WTC11 (cell line): Measurements from ENCODE around the gene CYSRT1. TPM values are rescaled to one million over a fixed set of nuclear protein-coding genes. Genes with fewer than 3 reads are reported as not detected.

Experiments used
- ATAC-seq: fragments of 200-7000 bp; cut with Tn5 transposase; 2 replicates; pipeline ENCODE4 v1.10.0; 2021; ENCODE audit warnings: mild to moderate bottlenecking, moderate library complexity
- CTCF ChIA-PET: fragments of 300-600 bp; sonication (Branson Sonifier 250); formaldehyde crosslinking; loops from one replicate; lab custom pipeline; 2021; ENCODE audit warnings: antibody characterized with exemption; lab: Charles Lee
- POLR2A ChIA-PET: fragments of 350-600 bp; sonication (Branson Sonifier 250); formaldehyde crosslinking; loops from one replicate; lab custom pipeline; 2021; ENCODE audit warnings: antibody characterized with exemption; lab: Charles Lee
- DNase-seq: peaks from one replicate; pipeline ENCODE4 v3.0.0; 2021; ENCODE audit warnings: low spot score
- H3K27ac Mint-ChIP-seq: 2 replicates; pipeline ENCODE4 v1.8.0; 2021; ENCODE audit warnings: mixed read lengths
- H3K27me3 Mint-ChIP-seq: 2 replicates; pipeline ENCODE4 v1.8.0; 2021; ENCODE audit warnings: low read depth, mild to moderate bottlenecking, moderate library complexity, mixed read lengths
- H3K36me3 Mint-ChIP-seq: 2 replicates; pipeline ENCODE4 v1.8.0; 2021; ENCODE audit warnings: mixed read lengths
- H3K4me1 Mint-ChIP-seq: 2 replicates; pipeline ENCODE4 v1.8.0; 2022; ENCODE audit warnings: mixed read lengths
- H3K4me3 Mint-ChIP-seq: 2 replicates; pipeline ENCODE4 v1.8.0; 2021; ENCODE audit warnings: mild to moderate bottlenecking, moderate library complexity, mixed read lengths
- H3K9me3 Mint-ChIP-seq: 2 replicates; pipeline ENCODE4 v1.8.0; 2021; ENCODE audit warnings: mixed read lengths
- AFF4 ChIP-seq: sonication (generic); formaldehyde crosslinking; IDR thresholded peaks from 2 replicates; pipeline ENCODE4 v1.8.1; 2023; ENCODE audit warnings: mild to moderate bottlenecking, missing genetic modification reagents, borderline replicate concordance
- CBFB ChIP-seq: sonication (generic); formaldehyde crosslinking; IDR thresholded peaks from 2 replicates; pipeline ENCODE4 v1.8.1; 2022; ENCODE audit warnings: mild to moderate bottlenecking, low read depth, missing genetic modification reagents
- ELF4 ChIP-seq: sonication (generic); formaldehyde crosslinking; IDR thresholded peaks from 2 replicates; pipeline ENCODE4 v1.8.1; 2022; ENCODE audit warnings: low read depth, mild to moderate bottlenecking, moderate library complexity, missing genetic modification reagents
- ETV6 ChIP-seq: sonication (generic); formaldehyde crosslinking; IDR thresholded peaks from 2 replicates; pipeline ENCODE4 v1.8.1; 2022; ENCODE audit warnings: mild to moderate bottlenecking, missing genetic modification reagents
- FOXJ3 ChIP-seq: sonication (generic); formaldehyde crosslinking; IDR thresholded peaks from 2 replicates; pipeline ENCODE4 v1.9.0; 2021; ENCODE audit warnings: missing genetic modification reagents, mild to moderate bottlenecking, borderline replicate concordance
- FOXP1 ChIP-seq: sonication (generic); formaldehyde crosslinking; IDR thresholded peaks from 2 replicates; pipeline ENCODE4 v1.8.0; 2022; ENCODE audit warnings: missing genetic modification reagents, mild to moderate bottlenecking, moderate library complexity, borderline replicate concordance
- GABPB1 ChIP-seq: sonication (generic); formaldehyde crosslinking; IDR thresholded peaks from 2 replicates; pipeline ENCODE4 v1.8.1; 2023; ENCODE audit warnings: mild to moderate bottlenecking, missing genetic modification reagents
- GRHL2 ChIP-seq: fragments of 250-450 bp; sonication (Bioruptor Pico); IDR thresholded peaks from 2 replicates; pipeline ENCODE4 v1.8.0; 2022; ENCODE audit warnings: mild to moderate bottlenecking, moderate library complexity; ENCODE audit not compliant: insufficient replicate concordance, severe bottlenecking
- IRF2 ChIP-seq: sonication (generic); formaldehyde crosslinking; IDR thresholded peaks from 2 replicates; pipeline ENCODE4 v1.8.0; 2022; ENCODE audit warnings: low read depth, missing genetic modification reagents, borderline replicate concordance
- KAT7 ChIP-seq: sonication (generic); formaldehyde crosslinking; IDR thresholded peaks from 2 replicates; pipeline ENCODE4 v1.8.1; 2023; ENCODE audit warnings: missing genetic modification reagents, mild to moderate bottlenecking, borderline replicate concordance
- MAX ChIP-seq: sonication (generic); formaldehyde crosslinking; IDR thresholded peaks from 2 replicates; pipeline ENCODE4 v1.8.0; 2022; ENCODE audit warnings: mild to moderate bottlenecking, missing genetic modification reagents
- NR3C1 ChIP-seq: sonication (generic); formaldehyde crosslinking; conservative IDR thresholded peaks from 2 replicates; pipeline ENCODE4 v1.8.1; 2023; ENCODE audit warnings: low read depth, mild to moderate bottlenecking, missing genetic modification reagents
- SOX15 ChIP-seq: fragments of 250-450 bp; sonication (Bioruptor Pico); IDR thresholded peaks from 2 replicates; pipeline ENCODE4 v1.9.0; 2021; ENCODE audit warnings: mild to moderate bottlenecking
- SP1 ChIP-seq: sonication (generic); formaldehyde crosslinking; conservative IDR thresholded peaks from 2 replicates; pipeline ENCODE4 v1.8.1; 2022; ENCODE audit warnings: missing genetic modification reagents
- TEAD1 ChIP-seq: sonication (generic); formaldehyde crosslinking; IDR thresholded peaks from 2 replicates; pipeline ENCODE4 v1.8.0; 2022; ENCODE audit warnings: mild to moderate bottlenecking, missing genetic modification reagents
- TP53 ChIP-seq: sonication (generic); formaldehyde crosslinking; IDR thresholded peaks from 2 replicates; pipeline ENCODE4 v1.8.1; 2023; ENCODE audit warnings: mild to moderate bottlenecking, missing genetic modification reagents
- USF1 ChIP-seq: sonication (generic); formaldehyde crosslinking; IDR thresholded peaks from 2 replicates; pipeline ENCODE4 v1.8.0; 2022; ENCODE audit warnings: mild to moderate bottlenecking, missing genetic modification reagents
- ZBTB43 ChIP-seq: sonication (generic); formaldehyde crosslinking; IDR thresholded peaks from 2 replicates; pipeline ENCODE4 v1.8.1; 2023; ENCODE audit warnings: mild to moderate bottlenecking, missing genetic modification reagents
- ZMAT4 ChIP-seq: fragments of 250-450 bp; sonication (Bioruptor Pico); IDR thresholded peaks from 2 replicates; pipeline ENCODE4 v1.9.0; 2021; ENCODE audit warnings: mild to moderate bottlenecking
- ZNF219 ChIP-seq: sonication (generic); formaldehyde crosslinking; IDR thresholded peaks from 2 replicates; pipeline ENCODE4 v1.8.0; 2023; ENCODE audit warnings: missing genetic modification reagents, mild to moderate bottlenecking, borderline replicate concordance
- ZNF232 ChIP-seq: sonication (generic); formaldehyde crosslinking; IDR thresholded peaks from 2 replicates; pipeline ENCODE4 v1.8.0; 2022; ENCODE audit warnings: mild to moderate bottlenecking, missing genetic modification reagents
- ZNF416 ChIP-seq: fragments of 250-450 bp; sonication (Bioruptor Pico); IDR thresholded peaks from 2 replicates; pipeline ENCODE4 v1.9.0; 2021; ENCODE audit warnings: mild to moderate bottlenecking, inconsistent platforms
- ZNF423 ChIP-seq: fragments of 250-450 bp; sonication (Bioruptor Pico); IDR thresholded peaks from 2 replicates; pipeline ENCODE4 v2.1.2; 2022; ENCODE audit warnings: mild to moderate bottlenecking, moderate library complexity
- total RNA-seq: library from RNA; stranded (reverse); gene quantifications from 3 replicates; pipeline ENCODE4 v1.2.3, GENCODE V29; 2021
- TF ChIP-seq, protein P1 (sequence below): fragments of 250-450 bp; sonication (Bioruptor Pico); conservative IDR thresholded peaks from 2 replicates; pipeline ENCODE4 v1.9.0; 2021; ENCODE audit warnings: mild to moderate bottlenecking
- TF ChIP-seq, protein P2 (sequence below): sonication (generic); formaldehyde crosslinking; IDR thresholded peaks from 2 replicates; pipeline ENCODE4 v1.8.1; 2022; ENCODE audit warnings: mild to moderate bottlenecking, moderate library complexity, missing genetic modification reagents
- TF ChIP-seq, protein P3 (sequence below): sonication (generic); formaldehyde crosslinking; IDR thresholded peaks from 2 replicates; pipeline ENCODE4 v1.8.1; 2023; ENCODE audit warnings: mild to moderate bottlenecking, moderate library complexity, missing genetic modification reagents

CYSRT1 gene
- total RNA-seq, 1 experiment from 2014 or later: 3.5 TPM

DNA sequence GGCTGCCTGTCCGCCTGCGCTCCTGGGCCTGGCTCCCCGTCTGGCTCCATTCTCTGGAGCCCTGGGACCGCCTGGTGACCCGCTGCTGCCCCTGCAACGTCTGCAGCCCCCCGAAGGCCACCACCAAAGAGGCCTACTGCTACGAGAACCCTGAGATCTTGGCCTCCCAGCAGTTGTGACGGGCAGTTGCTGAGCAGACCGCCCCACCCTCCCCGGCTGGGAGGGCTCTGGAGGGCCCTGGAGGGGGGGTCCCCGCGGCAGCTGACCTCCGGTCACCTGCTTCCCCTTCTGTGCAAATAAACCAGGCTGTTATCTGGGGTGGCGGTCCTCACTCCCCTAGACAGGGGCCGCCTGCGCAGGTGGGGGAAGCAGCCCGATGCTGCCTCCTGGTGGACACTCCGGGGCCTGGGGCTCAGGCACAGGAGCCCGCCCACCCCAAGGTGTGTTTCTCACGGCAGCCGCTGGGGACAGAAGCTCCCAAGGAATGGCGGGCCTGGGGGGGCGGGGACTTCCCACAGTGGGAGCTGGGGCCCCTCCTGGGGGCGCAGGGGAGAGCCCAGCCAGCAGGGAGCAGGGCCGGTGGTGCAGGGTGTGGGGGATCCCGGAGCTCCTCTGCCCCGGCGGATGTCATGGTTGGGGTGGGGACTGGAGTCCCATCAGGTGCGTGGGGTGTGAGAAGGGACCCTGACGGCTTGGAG, 11.4 kb downstream of the CYSRT1 start:
- peak; percentile 23 for ATAC-seq
- no peak overlapping the region for H3K4me3 Mint-ChIP-seq
- no peak overlapping the region for H3K27ac Mint-ChIP-seq
- POLR2A ChIA-PET: interaction anchor here (0.5 to 0.9 kb wide), 3 partner anchors 21 to 122 kb away, joined by 3 to 4 read pairs (median 3); partner anchors contain the start of genes DPP7 and NRARP
- H3K36me3 Mint-ChIP-seq: no peaks in the 10 kb centered on the region
- no peaks in the 10 kb centered on the region for H3K9me3 Mint-ChIP-seq
- H3K27me3 Mint-ChIP-seq: no peaks in the 10 kb centered on the region
- DNase-seq: peak; percentile 96
- peaks cover 18% of the 10 kb centered on the region for H3K4me1 Mint-ChIP-seq
- CTCF ChIA-PET: interaction anchor here (0.6 to 4.6 kb wide), 91 partner anchors 11 to 632 kb away, joined by 3 to 143 read pairs (median 6); partner anchors contain the start of genes CYSRT1, ENTPD2, ENTPD8 and EXD3
- no peak for TF ChIP-seq ZBTB43 (CRISPR knock-in tag)
- TF ChIP-seq, protein P1, sequence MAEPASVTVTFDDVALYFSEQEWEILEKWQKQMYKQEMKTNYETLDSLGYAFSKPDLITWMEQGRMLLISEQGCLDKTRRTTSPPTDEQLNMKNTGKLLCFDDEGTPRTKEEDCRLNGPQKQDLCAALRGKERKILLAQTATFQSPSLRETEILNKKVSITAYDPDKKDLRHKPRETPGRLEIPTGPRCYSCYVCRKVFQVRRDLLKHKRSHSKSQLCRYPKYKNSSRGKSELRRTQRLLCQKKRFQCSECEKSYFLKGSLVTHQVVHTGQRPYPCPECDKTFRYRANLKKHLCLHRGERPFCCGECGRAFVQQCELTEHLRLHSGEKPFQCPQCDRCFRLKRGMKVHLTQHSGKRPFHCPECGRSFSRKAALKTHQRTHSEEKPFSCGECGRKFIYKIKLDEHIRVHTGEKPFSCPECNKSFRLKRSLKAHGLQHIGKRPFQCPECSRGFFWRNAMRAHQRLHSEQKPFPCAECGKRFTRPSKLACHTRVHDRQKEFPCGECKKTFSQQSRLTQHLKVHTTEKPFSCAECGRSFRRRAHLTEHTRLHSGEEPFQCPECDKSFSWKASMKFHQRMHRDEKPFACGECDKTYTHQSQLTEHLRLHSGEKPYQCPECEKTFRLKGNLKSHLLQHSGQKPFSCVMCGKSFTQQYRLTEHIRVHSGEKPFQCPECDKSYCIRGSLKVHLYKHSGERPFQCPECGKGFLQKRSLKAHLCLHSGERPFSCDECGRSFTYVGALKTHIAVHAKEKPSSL: no peak
- peak; percentile 87 for TF ChIP-seq ZNF423 (CRISPR knock-in tag)
- TF ChIP-seq ZNF416 (CRISPR knock-in tag): no peak
- peak; percentile 53; the same call in 1 of the 2 replicates for TF ChIP-seq SP1 (CRISPR knock-in tag)
- no peak for TF ChIP-seq IRF2 (CRISPR knock-in tag)
- peak; percentile 77 for TF ChIP-seq TEAD1
- no peak for TF ChIP-seq NR3C1 (CRISPR knock-in tag)
- TF ChIP-seq TP53 (CRISPR knock-in tag): no peak
- no peak for TF ChIP-seq AFF4 (CRISPR knock-in tag)
- TF ChIP-seq, protein P2, sequence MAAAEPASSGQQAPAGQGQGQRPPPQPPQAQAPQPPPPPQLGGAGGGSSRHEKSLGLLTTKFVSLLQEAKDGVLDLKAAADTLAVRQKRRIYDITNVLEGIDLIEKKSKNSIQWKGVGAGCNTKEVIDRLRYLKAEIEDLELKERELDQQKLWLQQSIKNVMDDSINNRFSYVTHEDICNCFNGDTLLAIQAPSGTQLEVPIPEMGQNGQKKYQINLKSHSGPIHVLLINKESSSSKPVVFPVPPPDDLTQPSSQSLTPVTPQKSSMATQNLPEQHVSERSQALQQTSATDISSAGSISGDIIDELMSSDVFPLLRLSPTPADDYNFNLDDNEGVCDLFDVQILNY (CRISPR knock-in tag): 0 out of 2 replicates have a peak, but pooled peaks have one; percentile 34
- no peak for TF ChIP-seq FOXJ3
- TF ChIP-seq ELF4: no peak
- TF ChIP-seq MAX (CRISPR knock-in tag): peak; percentile 52; the same call in 1 of the 2 replicates
- TF ChIP-seq GRHL2: no peak
- peak; percentile 43; the same call in 1 of the 2 replicates for TF ChIP-seq ETV6 (CRISPR knock-in tag)
- no peak for TF ChIP-seq CBFB (CRISPR knock-in tag)
- TF ChIP-seq, protein P3, sequence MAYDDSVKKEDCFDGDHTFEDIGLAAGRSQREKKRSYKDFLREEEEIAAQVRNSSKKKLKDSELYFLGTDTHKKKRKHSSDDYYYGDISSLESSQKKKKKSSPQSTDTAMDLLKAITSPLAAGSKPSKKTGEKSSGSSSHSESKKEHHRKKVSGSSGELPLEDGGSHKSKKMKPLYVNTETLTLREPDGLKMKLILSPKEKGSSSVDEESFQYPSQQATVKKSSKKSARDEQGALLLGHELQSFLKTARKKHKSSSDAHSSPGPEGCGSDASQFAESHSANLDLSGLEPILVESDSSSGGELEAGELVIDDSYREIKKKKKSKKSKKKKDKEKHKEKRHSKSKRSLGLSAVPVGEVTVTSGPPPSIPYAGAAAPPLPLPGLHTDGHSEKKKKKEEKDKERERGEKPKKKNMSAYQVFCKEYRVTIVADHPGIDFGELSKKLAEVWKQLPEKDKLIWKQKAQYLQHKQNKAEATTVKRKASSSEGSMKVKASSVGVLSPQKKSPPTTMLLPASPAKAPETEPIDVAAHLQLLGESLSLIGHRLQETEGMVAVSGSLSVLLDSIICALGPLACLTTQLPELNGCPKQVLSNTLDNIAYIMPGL (CRISPR knock-in tag): peak; percentile 88
- TF ChIP-seq GABPB1 (CRISPR knock-in tag): peak; percentile 52; the same call in 1 of the 2 replicates
- TF ChIP-seq ZNF232 (CRISPR knock-in tag): no peak
- TF ChIP-seq ZNF219 (CRISPR knock-in tag): no peak
- no peak for TF ChIP-seq KAT7
- TF ChIP-seq FOXP1 (CRISPR knock-in tag): no peak
- TF ChIP-seq USF1 (CRISPR knock-in tag): no peak
- no peak for TF ChIP-seq ZMAT4 (CRISPR knock-in tag)
- TF ChIP-seq SOX15: no peak
